ENCODE measurements around the gene MKNK2. TPM values are rescaled to one million over a fixed set of nuclear protein-coding genes. Genes with fewer than 3 reads are reported as not detected.

The MKNK2 gene
- polyA plus RNA-seq, 1 donor (not counting 4 experiments of a cell fraction or from before 2014, with no cell fraction given), result 88.3 TPM

- Histone ChIP-seq H4K20me1 (ENCODE audit: control insufficient read depth, extremely low read depth, insufficient read depth, low read length) (no peaks in the 10 kb centered on the region), H3K36me3 (ENCODE audit: control insufficient read depth in 2 of 2, extremely low read depth in 1 of 2, insufficient read depth in 2 of 2, low read length in 2 of 2) (peaks cover 5 to 17% of the 10 kb centered on the region in 2 experiments), H3K79me2 (ENCODE audit: control insufficient read depth, insufficient read depth, low read length) (peaks cover 24% of the 10 kb centered on the region), H3K9ac (ENCODE audit: control insufficient read depth, extremely low read depth, insufficient read depth, low read length) (no peak overlapping the region), H3K4me2 (ENCODE audit: control insufficient read depth, extremely low read depth, insufficient read depth, low read depth, low read length) (peak overlapping the region; percentile 4), H3K9me1 (ENCODE audit: control insufficient read depth, extremely low read depth, insufficient read depth, low read length) (no peaks in the 10 kb centered on the region), H3K4me3 (ENCODE audit: control insufficient read depth in 2 of 3, extremely low read depth in 1 of 3, insufficient read depth in 2 of 3, low read depth in 1 of 3, low read length in 3 of 3) (no peak overlapping the region), H3K4me1 (ENCODE audit: control insufficient read depth, extremely low read depth, insufficient read depth, low read length) (peaks cover 66% of the 10 kb centered on the region), H3K9me3 (ENCODE audit: control insufficient read depth, low read depth, low read length) (no peaks in the 10 kb centered on the region), H3K27ac (ENCODE audit: control insufficient read depth, insufficient read depth, low read length) (peak overlapping the region; percentile 13), H3K27me3 (ENCODE audit: control insufficient read depth, extremely low read depth, insufficient read depth, low read length) (no peaks in the 10 kb centered on the region), H2AFZ (ENCODE audit: control insufficient read depth, low read length) (no peak overlapping the region)
- TF ChIP-seq EZH2 (IDR thresholded peaks at IDR 0.05; ENCODE audit: low read length) (no peak), CTCF (optimal IDR thresholded peaks at IDR 0.05 in 1 of 3, IDR thresholded peaks at IDR 0.05 in 1 of 3, conservative IDR thresholded peaks at IDR 0.05 in 1 of 3; ENCODE audit: extremely low read depth in 1 of 3, insufficient read depth in 2 of 3, low read length in 3 of 3) (no peak)
- FAIRE-seq (peak; percentile 43), DNase-seq (ENCODE audit: low read depth, low spot score) (no peak)
- dilution Hi-C loops (cut with MboI; ENCODE audit: extremely low pct_ligation_motif_present, low sequenced_read_pairs), result no loop called here
Measured at GRCh38 chr19:2084993-2085720, 34.1 kb upstream of the MKNK2 start.

GRCh38 chr19:2083174-2083854, 32.3 kb upstream of the MKNK2 start:
- H3K4me1 ChIP-seq (ENCODE audit: control insufficient read depth, extremely low read depth, insufficient read depth, low read length), result peaks cover 51% of the 10 kb centered on the region

More at GRCh38 chr19:2083174-2083854, 32.3 kb upstream of the MKNK2 start:
- H3K79me2 ChIP-seq (ENCODE audit: control insufficient read depth, insufficient read depth, low read length), result peaks cover 35% of the 10 kb centered on the region
- no peaks in the 10 kb centered on the region for H3K9me1 ChIP-seq (ENCODE audit: control insufficient read depth, extremely low read depth, insufficient read depth, low read length)
- peak overlapping the region; percentile 20 for H3K27ac ChIP-seq (ENCODE audit: control insufficient read depth, insufficient read depth, low read length)
- dilution Hi-C loops (cut with MboI; ENCODE audit: extremely low pct_ligation_motif_present, low sequenced_read_pairs), result no loop called here
- no peak overlapping the region for H3K4me2 ChIP-seq (ENCODE audit: control insufficient read depth, extremely low read depth, insufficient read depth, low read depth, low read length)
- no peaks in the 10 kb centered on the region for H4K20me1 ChIP-seq (ENCODE audit: control insufficient read depth, extremely low read depth, insufficient read depth, low read length)
- FAIRE-seq (no peak), DNase-seq (ENCODE audit: low read depth, low spot score) (no peak)
- no peak overlapping the region for H2AFZ ChIP-seq (ENCODE audit: control insufficient read depth, low read length)
- H3K27me3 ChIP-seq (ENCODE audit: control insufficient read depth, extremely low read depth, insufficient read depth, low read length), result no peaks in the 10 kb centered on the region
- TF ChIP-seq CTCF (optimal IDR thresholded peaks at IDR 0.05 in 1 of 3, IDR thresholded peaks at IDR 0.05 in 1 of 3, conservative IDR thresholded peaks at IDR 0.05 in 1 of 3; ENCODE audit: extremely low read depth in 1 of 3, insufficient read depth in 2 of 3, low read length in 3 of 3), result no peak
- no peak for TF ChIP-seq EZH2 (IDR thresholded peaks at IDR 0.05; ENCODE audit: low read length)
- no peak overlapping the region for H3K4me3 ChIP-seq (ENCODE audit: control insufficient read depth in 2 of 3, extremely low read depth in 1 of 3, insufficient read depth in 2 of 3, low read depth in 1 of 3, low read length in 3 of 3)
- H3K9ac ChIP-seq (ENCODE audit: control insufficient read depth, extremely low read depth, insufficient read depth, low read length), result peak overlapping the region; percentile 9
- no peaks in the 10 kb centered on the region for H3K9me3 ChIP-seq (ENCODE audit: control insufficient read depth, low read depth, low read length)
- H3K36me3 ChIP-seq (ENCODE audit: control insufficient read depth in 2 of 2, extremely low read depth in 1 of 2, insufficient read depth in 2 of 2, low read length in 2 of 2), result peaks cover 11 to 23% of the 10 kb centered on the region in 2 experiments
